Esophagus squamous epithelium (tissue), 4 donors: ENCODE results near the gene GNB1L.
A peak's percentile ranks its signal among the peaks of the same experiment; 100 is the strongest.

Experiments
- POLR2A ChIP-seq, 4 donors: fragments of 450-650 bp; IDR thresholded peaks; one replicate each; pipeline ENCODE4 v1.6.1; 2017; ENCODE audit warnings: antibody characterized with exemption in 4 of 4, mild to moderate bottlenecking in 4 of 4, moderate library complexity in 3 of 4
- TF ChIP-seq, protein P1 (sequence below), 6 experiments: fragments of 450-650 bp in 4 of 6; fragments of 200-600 bp in 2 of 6; sonication (generic) in 2 of 6; IDR thresholded peaks; one replicate each; pipeline ENCODE4 v1.5.1; 2016 to 2019; ENCODE audit warnings: antibody characterized with exemption in 6 of 6, mild to moderate bottlenecking in 4 of 6, moderate library complexity in 4 of 6

DNA sequence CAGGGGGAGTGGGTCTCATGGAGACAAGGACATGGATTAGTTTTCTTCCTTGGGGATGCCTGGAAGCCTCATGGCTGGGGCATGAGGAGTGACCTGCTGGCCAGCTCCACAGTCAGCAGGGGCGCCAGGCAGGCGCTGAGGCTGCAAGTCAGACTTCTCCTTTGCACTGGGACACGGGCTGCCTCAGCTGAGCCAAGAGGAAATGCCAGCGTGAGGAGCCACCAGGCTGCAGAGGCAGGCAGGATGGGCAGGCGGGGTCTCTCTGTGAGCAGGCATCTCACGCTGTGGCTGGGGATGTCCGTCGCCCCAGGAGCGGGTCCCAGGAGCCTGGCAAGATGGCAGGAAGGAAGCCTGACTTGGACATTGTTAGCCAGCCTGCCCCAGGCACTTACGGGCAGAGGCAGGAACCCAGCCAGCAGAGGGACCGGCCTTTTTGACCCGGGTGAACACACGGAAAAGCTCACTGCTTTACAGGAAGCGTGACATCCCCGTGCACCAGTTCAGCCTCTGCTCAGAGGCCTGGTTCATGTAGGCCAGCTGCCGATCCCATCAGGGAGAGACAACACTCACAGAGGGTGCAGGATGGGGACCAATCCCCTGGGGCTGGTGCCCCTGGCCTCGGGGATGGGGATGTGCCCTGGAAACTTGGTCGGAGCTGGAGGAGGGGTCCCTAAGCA is 10.2 kb downstream of the GNB1L start:
- TF ChIP-seq, protein P1, sequence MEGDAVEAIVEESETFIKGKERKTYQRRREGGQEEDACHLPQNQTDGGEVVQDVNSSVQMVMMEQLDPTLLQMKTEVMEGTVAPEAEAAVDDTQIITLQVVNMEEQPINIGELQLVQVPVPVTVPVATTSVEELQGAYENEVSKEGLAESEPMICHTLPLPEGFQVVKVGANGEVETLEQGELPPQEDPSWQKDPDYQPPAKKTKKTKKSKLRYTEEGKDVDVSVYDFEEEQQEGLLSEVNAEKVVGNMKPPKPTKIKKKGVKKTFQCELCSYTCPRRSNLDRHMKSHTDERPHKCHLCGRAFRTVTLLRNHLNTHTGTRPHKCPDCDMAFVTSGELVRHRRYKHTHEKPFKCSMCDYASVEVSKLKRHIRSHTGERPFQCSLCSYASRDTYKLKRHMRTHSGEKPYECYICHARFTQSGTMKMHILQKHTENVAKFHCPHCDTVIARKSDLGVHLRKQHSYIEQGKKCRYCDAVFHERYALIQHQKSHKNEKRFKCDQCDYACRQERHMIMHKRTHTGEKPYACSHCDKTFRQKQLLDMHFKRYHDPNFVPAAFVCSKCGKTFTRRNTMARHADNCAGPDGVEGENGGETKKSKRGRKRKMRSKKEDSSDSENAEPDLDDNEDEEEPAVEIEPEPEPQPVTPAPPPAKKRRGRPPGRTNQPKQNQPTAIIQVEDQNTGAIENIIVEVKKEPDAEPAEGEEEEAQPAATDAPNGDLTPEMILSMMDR (IDR thresholded peaks at IDR 0.05), result peak in 2 of 6 experiments; percentile 1 to 14
- no peak for TF ChIP-seq POLR2A (IDR thresholded peaks at IDR 0.05)
